HG02678 (cell line): ENCODE data around the gene IL4R.

Source experiments
- ATAC-seq: cut with Tn5 transposase; IDR thresholded peaks from one replicate; pipeline ENCODE4 v1.9.1; 2021; ENCODE audit warnings: mild to moderate bottlenecking, moderate library complexity; ENCODE audit not compliant: unreplicated experiment

The IL4R gene

DNA sequence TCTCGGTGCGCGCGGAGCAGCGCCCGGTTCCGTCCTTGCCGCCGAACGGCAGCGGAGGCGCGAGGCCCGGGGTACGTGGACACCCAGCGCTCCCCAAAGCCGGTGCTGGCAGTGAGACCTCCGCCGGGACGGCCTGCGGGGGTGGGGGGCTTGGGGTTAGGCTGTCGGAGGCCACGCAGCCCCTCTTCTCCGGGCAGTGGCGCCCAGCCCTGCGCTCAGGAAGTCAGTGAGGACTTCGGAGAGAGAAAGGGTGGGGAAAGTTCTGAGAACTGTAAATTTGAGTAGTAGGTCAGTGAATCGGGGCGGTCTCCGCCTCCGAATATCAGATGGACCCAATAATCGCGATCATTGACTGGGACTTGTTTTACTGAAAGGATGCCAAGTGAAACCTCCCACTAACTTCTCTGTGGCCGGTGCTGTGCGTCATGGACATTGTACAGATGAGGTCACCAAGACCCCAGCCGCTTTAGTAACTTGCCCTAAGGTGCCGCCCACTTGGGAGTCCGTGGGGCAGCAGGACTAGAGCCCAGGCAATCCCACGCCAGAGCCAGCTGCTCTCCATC, 468 bp downstream of the IL4R start:
- peak; percentile 15 for ATAC-seq

GRCh38 chr16:27314986-27315332, 1.2 kb downstream of the IL4R start:
- ATAC-seq, result no peak

- no peak for ATAC-seq
Observed at GRCh38 chr16:27315333-27316037, 1.7 kb downstream of the IL4R start.

DNA sequence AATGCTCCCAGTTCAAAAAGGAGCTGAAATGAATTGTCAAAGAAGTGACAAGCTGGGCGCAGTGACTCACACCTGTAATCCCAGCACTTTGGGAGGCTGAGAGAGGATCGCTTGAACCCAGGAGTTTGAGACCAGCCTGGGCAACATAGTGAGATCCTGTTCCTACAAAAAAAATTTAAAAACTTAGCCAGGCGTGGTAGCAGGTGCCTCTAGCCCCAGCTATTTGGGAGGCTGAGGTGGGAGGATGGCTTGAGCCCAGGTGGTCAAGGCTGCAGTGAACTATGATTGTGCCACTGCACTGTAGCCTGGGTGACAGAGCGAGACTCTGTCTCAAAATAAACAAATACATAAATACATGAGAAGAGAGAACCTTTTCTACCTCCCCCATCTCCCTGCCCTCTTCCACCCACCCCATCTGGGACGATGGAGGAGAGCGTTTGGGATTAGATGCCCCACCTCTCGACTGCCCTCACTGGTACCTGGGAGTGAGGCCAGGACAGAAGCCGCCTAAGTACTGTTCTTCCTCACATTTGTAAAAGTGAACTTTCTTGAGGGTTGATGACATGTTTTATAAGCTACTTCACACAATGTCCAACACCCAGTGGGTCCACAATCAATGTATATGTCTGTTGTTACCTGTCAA, 2.4 kb downstream of the IL4R start:
- no peak for ATAC-seq

GRCh38 chr16:27317320-27317719, 3.5 kb downstream of the IL4R start:
- ATAC-seq, result no peak

DNA sequence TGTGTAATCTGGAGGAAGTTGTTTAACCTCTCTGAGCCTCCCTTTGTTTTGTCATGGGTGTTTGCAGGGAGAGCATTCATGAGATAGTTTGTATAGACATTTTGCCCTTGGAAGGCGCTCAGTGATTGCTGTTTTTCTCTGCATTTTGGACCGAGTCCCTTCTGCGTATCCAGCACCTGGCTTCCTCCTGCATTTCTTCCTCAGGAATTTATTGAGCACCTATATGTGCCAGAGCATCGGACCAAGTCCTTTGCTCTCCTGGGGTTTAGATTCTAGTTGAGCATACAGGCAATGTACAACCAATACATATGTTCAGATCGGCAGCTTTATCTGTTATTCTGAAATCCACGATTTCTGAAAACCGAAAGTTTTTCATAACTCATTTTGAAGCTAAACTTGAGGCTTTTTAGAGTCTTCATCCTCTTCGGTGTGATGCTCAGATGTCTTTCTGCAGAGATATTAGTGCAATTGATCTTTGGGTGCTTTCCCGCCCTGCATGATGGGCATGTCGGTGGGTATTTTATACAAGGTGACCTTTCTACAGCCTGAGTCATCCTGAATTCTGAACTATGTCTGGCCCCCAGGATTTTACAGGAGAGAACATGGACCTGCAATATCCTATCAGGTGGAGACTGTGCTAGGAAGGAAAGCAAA, 4.1 kb downstream of the IL4R start:
- no peak for ATAC-seq

- peak; percentile 46 for ATAC-seq
Observed at GRCh38 chr16:27318392-27319256, 4.8 kb downstream of the IL4R start.

DNA sequence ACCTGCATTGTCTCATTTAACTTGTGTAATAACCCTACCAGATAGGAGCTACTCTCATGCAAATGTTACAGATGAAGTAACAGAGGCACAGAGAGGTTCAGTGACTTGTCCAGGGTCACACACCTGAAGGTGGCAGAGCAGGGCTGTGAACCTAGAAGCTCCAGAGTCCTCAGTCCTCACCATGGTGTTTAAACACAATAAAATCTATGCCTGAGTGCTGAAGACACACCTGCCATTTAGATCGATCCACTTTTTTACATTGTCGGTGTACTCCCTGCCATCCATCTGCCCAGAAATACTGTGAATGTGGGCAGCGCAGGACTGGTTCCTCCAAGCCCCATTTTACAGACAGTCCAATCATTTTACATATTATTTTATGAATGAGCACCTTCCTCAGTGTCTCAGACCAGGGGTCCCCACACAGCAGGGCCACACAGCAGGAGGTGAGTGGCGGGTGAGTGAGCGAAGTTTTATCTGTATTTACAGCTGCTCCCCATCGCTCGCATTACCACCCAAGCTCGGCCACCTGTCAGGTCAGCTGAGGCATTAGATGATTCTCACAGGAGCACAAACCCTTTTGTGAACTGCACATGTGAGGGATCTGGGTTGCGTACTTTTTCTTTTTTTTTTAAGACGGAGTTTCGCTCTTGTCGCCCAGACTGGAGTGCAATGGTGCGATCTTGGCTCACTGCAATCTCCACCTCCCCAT, 5.6 kb downstream of the IL4R start:
- no peak for ATAC-seq

GRCh38 chr16:27320261-27321012, 6.7 kb downstream of the IL4R start:
- ATAC-seq, result no peak

DNA sequence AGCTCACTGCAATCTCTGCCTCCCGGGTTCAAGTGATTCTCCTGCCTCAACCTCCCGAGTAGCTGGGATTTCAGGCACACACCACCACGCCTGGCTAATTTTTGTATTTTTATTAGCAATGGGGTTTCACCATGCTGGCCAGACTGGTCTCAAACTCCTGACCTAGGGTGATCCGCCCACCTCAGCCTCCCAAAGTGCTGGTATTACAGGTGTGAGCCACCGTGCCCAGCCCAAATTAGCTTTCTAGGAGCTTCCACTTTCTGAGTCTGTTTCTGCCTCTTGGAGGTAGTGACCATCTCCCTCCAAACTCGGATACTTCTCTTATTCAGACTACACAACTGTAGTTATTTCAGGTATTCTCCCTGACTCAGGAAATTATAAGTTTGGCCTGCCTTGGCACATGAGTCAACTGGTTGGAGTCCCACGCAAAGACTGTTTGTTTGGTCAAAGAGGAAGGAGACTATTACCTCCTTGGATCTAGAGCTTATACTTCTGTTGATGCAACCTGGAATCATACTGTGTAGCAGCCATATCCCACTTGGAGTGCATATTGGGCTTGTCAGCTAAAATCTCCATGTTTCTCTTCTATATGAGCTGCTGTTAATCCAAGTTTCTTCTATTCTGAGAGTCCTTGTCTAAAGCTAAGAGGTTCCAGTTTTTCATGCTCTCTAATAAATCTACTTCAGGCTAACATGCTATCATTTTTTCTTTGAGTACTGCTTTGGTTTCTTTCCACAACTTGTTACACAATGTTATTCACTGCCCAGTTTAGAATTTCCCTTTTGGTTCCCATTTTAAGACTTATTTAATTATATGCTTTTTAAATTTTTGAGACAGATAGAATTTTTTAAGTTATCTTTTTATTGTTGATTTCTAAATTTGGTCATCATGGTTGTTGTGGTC, 7.5 kb downstream of the IL4R start:
- no peak for ATAC-seq

DNA sequence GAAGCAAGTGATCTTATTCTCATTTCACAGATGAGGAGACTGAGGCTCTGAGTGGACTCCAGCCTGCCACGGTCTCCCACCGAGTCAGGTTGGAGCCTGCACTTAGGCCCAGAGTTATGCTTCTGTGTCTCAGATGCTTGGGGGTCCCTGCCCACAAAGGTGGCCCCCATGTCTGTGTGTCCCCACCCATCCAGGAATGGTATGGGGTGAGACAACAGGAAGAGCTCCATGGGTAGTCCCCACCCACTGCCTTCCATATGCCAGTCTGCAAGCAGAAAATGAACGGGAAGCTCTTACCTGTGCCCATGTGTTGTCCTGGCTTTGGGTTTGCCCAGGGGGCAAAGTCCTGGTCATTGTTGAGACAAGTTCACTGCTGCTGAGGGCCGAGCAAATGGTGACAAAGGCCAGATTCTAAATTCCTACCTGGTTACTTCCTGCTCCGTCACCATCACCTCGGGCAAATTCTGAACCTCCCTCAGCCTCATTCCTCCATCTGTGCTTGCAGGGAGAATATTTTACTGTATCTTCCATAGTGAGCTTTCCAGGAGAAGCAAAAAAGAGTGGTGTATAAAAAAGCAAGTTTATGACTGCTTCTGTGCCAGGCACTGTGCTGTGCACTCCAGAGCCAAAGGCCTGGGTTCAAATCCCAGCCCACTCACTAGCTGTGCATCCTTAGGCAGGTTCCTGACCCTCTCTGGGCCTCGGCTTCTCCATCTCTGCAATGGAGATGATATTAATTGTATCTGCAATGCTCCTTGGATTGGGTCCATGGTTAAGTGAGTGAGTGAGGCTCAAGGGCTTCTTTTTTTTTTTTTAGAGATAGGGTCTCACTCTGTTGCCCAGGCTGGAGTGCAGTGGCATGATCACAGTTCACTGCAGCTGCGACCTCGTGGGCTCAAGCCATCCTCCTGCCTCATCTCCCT, 9.3 kb downstream of the IL4R start:
- no peak for ATAC-seq

GRCh38 chr16:27323781-27324561, 10.2 kb downstream of the IL4R start:
- ATAC-seq, result no peak

DNA sequence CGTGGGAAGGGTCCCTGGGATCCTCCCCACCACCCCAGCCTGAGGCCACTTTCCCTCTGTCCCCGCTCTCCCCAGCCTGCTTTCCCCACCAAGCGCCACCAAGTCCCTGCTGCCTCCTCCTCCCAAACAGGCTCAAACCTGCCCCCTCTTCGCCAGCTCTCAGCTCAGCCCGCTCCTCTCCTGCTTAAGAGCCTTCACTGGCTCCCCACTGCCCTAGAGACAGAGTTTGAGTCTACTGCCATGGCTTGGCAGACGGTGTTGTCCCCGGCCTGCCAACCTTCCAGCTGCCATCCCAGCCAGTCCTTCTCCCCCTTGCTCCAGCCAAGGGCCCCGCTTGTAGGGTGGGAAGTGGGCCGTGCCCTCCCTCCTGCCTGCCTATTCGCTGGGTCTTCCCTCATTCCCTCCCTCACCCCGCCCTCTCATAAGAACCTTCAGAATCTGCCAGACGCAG, 11.1 kb downstream of the IL4R start:
- ATAC-seq, result no peak

DNA sequence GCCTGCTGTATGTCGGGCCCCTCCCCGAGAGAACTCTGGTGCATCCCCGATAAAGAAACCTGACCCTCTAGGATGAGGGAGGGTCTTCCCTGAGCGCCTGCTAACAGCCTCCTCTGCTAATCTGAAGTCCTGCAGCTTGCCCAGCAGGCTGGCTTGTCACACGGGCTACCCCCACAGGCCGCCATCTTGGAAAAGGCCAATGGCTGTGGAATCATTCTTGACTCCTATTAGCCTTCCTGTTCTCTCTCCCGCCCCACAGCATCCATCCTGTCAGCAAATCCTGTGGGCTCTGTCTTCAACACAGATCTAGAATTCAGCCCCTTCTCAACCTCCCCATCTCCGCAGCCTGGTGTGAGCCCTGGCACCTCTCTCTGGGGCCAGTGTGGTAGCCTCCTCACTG, 12.0 kb downstream of the IL4R start:
- ATAC-seq, result no peak

DNA sequence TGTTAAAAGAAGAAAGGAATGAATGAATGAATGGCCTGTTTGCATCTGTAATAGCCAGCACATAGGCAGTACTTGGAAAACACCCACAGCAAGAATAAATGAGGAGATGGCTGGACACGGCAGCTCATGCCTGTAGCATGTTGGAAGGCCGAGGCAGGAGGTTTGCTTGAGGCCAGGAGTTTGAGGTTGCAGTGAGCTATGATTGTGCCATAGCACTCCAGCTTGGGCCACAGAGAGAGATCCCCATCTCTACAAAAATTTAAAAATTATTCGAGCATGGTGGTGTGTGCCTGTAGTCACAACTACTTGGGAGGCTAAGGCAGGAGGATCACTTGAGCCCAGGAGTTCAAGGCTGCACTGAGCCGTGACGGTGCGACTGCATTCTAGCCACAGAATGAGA, 12.5 kb downstream of the IL4R start:
- no peak for ATAC-seq

DNA sequence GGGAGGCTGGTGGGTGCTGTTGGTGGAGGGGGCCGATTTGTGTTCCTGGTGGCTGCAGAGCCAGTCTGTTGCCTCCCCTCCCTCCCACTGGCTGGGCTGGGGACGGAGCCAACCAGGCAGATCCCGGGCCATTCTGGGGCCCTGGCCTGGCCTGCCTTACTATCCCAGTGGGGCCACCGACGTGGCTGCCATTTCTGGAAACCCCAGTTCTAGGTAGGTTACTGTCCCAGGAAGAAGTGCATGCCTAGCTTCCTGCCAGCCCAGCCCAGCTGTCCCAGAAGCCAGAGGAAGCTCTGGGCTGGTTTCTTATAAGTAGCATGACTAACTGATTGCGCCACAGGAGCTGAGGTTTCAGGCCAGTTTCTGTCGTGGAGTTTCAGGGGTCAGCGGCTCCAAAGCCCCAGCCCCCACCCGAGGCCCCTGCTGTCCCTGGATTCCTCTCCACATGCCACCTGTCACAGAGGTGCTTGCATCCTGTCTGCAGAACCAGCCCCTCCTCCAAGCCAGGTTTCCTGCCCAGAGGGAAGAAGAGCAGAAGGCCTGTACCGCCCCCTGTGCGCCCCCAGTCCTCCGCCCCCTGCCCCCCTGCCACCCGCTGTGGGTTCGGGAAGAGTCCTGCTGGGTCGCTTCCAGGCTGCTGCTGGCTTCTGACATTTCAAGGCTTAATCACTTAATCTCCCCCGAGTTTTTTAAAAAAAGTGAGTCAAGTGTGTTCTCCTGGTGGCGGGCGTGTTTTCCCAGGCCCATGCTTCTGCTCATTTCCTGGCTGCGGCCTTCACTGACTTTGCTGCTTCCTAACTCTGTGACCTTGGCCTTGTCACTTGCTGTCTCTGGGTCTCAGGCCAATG, 13.2 kb downstream of the IL4R start:
- ATAC-seq, result no peak
